Heart right ventricle (tissue), 16 donors: ENCODE results near the gene SPEF2. TPM values are rescaled to one million over a fixed set of nuclear protein-coding genes. Genes with fewer than 3 reads are reported as not detected.

ENCODE experiments used
- ATAC-seq, 8 donors: fragments of 200-7000 bp; cut with Tn5 transposase; one replicate each; pipeline ENCODE4 v1.9.1; 2020; ENCODE audit warnings: mild to moderate bottlenecking in 8 of 8, moderate library complexity in 8 of 8, moderate number of reproducible peaks in 1 of 8
- DNase-seq, 2 donors: peaks; one replicate each; pipeline ENCODE4 v3.0.0-alpha.2; 2020
- H3K27ac ChIP-seq, 10 donors: fragments of 200-600 bp; sonication (generic) in 2 of 10; one replicate each; pipeline versions ENCODE4 v1.5.0 to v1.8.0; 2020 to 2022; ENCODE audit warnings: mild to moderate bottlenecking in 3 of 10
- H3K27me3 ChIP-seq, 7 donors: fragments of 200-600 bp; one replicate each; pipeline ENCODE4 v1.8.0; 2021 to 2022; ENCODE audit warnings: mild to moderate bottlenecking in 2 of 7
- H3K36me3 ChIP-seq, 9 donors: fragments of 200-600 bp; sonication (generic) in 1 of 9; one replicate each; pipeline versions ENCODE4 v1.5.0 to v1.8.0; 2020 to 2022; ENCODE audit warnings: mild to moderate bottlenecking in 2 of 9
- H3K4me1 ChIP-seq, 9 donors: fragments of 200-600 bp; sonication (generic) in 1 of 9; one replicate each; pipeline versions ENCODE4 v1.5.0 to v1.8.0; 2020 to 2022; ENCODE audit warnings: mild to moderate bottlenecking in 4 of 9
- H3K4me3 ChIP-seq, 10 donors: fragments of 200-600 bp; sonication (generic) in 2 of 10; one replicate each; pipeline versions ENCODE4 v1.5.0 to v1.8.0; 2020 to 2022; ENCODE audit warnings: mild to moderate bottlenecking in 7 of 10, moderate library complexity in 2 of 10
- H3K9me3 ChIP-seq, 11 donors: fragments of 200-600 bp in 10 of 11; sonication (generic) in 2 of 11; one replicate each; pipeline versions ENCODE4 v1.5.0 to v1.8.0; 2013 to 2022; ENCODE audit warnings: mild to moderate bottlenecking in 2 of 11, control low read depth in 1 of 11, moderate library complexity in 1 of 11
- CTCF ChIP-seq, 9 donors: fragments of 200-600 bp; sonication (generic) in 2 of 9; IDR thresholded peaks; one replicate each; pipeline versions ENCODE4 v1.5.0 to v1.8.0; 2021 to 2022; ENCODE audit warnings: antibody characterized with exemption in 9 of 9, mild to moderate bottlenecking in 5 of 9, moderate library complexity in 1 of 9
- WGBS, 2 donors: extraction: QIAGEN DNeasy Blood & Tissue Kit; methylation state at CpG; one replicate each; pipeline ENCODE4 v1.1.7; 2013; ENCODE audit warnings: inconsistent platforms in 1 of 2; 5-methylcytosine and 5-hydroxymethylcytosine counted together
- intact Hi-C, 10 donors: fragments of 100-400 bp; cut with DNase I; formaldehyde crosslinking; loops; one replicate each; pipeline versions ENCODE4 v1.11.1 to v1.14.2; 2022
- polyA plus RNA-seq, 2 donors: library from polyadenylated mRNA; stranded (reverse); fragments of 200-250 nt; gene quantifications; one replicate each; pipeline ENCODE4 v1.2.3, GENCODE V29; 2013
- total RNA-seq, 10 donors: library from RNA; stranded (reverse); fragmentation: NEBNext Ultra II Directional in 3 of 10; extraction: Animal tissue kit (Norgen Biotek cat#: 25700) in 3 of 10; gene quantifications; one replicate each; pipeline versions ENCODE4 v1.2.1 to v1.2.4, GENCODE V29; 2021 to 2023
- donor health status: Arrhythmogenic right ventricular cardiomyopathy.
- donor health status: ischemic (EF 13 %, LVEDD 7.1; RV severe dilation, severe dysfunction).
- donor health status: healthy with polysubstance abuse.
- donor health status: DM: no; HTN: yes; CAD: no.
- donor health status: DM: no; HTN: no; CAD: no.
- donor health status: ischemic (EF 25% LVEDD 6.9; RV normal size, moderate dysfunction).
- donor health status: ischemic (EF 25% LVEDD 5.7; RV mildly dilated, moderate dysfunction).
- donor health status: healthy.
- donor health status: DM: yes; HTN: yes; CAD: no.
- donor health status: Ischemic cardiomyopathy.
- donor health status: ischemic (EF 35%, LVEDD 5.7; RV mildly dilated, moderate dysfunction).
- donor health status: nonischemic (EF 11% LVEDD 7.7; RV severe dilation, severe dysfunction).
- donor health status: DM: yes; HTN: yes; CAD: no.
- donor health status: PGD.
- donor health status: ischemic (EF 29% LVEDD 5.4; RV normal size, mild dysfunction).
- donor health status: nonischemic (EF 23%, LVEDD 6.1; RV moderate dilation, normal function).

SPEF2 gene
- total and polyA plus RNA-seq, 12 donors: 0.42 to 3.2 (median 1.7) TPM

- TF ChIP-seq CTCF (IDR thresholded peaks at IDR 0.05): no peak
- H3K27me3 ChIP-seq: no peaks in the 10 kb centered on the region
- DNase-seq (no peak), ATAC-seq (no peak)
- WGBS, 2 donors: 77 to 81% methylated on average over 4 of the region's 4 CpGs
- H3K9me3 ChIP-seq: no peaks in the 10 kb centered on the region
- H3K36me3 ChIP-seq: no peaks in the 10 kb centered on the region
- no peak overlapping the region for H3K4me3 ChIP-seq
- H3K4me1 ChIP-seq: peaks cover 0 to 16% (median 0%) of the 10 kb centered on the region in 9 donors
- peak overlapping the region in 7 of 10 donors; percentile 32 to 59 (median 49) for H3K27ac ChIP-seq
- intact Hi-C loops: no loop called here
These were observed 172.2 kb downstream of the SPEF2 start for GRCh38 chr5:35789732-35790456.

- DNase-seq (no peak), ATAC-seq (no peak)
- no peak for TF ChIP-seq CTCF (IDR thresholded peaks at IDR 0.05)
- Histone ChIP-seq H3K9me3 (no peaks in the 10 kb centered on the region), H3K36me3 (no peaks in the 10 kb centered on the region), H3K4me1 (peaks cover 0 to 16% (median 0%) of the 10 kb centered on the region in 9 donors), H3K27me3 (no peaks in the 10 kb centered on the region), H3K4me3 (no peak overlapping the region), H3K27ac (no peak overlapping the region)
- intact Hi-C loops: no loop called here
- WGBS, 2 donors: 91 to 95% methylated on average over 1 of the region's 1 CpG
These were observed 172.8 kb downstream of the SPEF2 start for GRCh38 chr5:35790457-35790822.

GRCh38 chr5:35794328-35794619 lies 176.6 kb downstream of the SPEF2 start:
- H3K36me3 ChIP-seq: no peaks in the 10 kb centered on the region
- no peaks in the 10 kb centered on the region for H3K9me3 ChIP-seq
- H3K4me1 ChIP-seq: peaks cover 0 to 11% (median 0%) of the 10 kb centered on the region in 9 donors
- H3K27ac ChIP-seq: no peak overlapping the region
- TF ChIP-seq CTCF (IDR thresholded peaks at IDR 0.05): no peak
- H3K4me3 ChIP-seq: no peak overlapping the region
- intact Hi-C loops: no loop called here
- H3K27me3 ChIP-seq: no peaks in the 10 kb centered on the region
- no peak for ATAC-seq
- DNase-seq: no peak

- DNase-seq (no peak), ATAC-seq (no peak)
- no peaks in the 10 kb centered on the region for H3K27me3 ChIP-seq
- intact Hi-C loops: no loop called here
- peaks cover 0 to 5% (median 0%) of the 10 kb centered on the region in 9 donors for H3K4me1 ChIP-seq
- H3K27ac ChIP-seq: no peak overlapping the region
- no peak overlapping the region for H3K4me3 ChIP-seq
- 74 to 82% methylated on average over 8 of the region's 8 CpGs for WGBS, 2 donors
- no peaks in the 10 kb centered on the region for H3K36me3 ChIP-seq
- no peaks in the 10 kb centered on the region for H3K9me3 ChIP-seq
- TF ChIP-seq CTCF (IDR thresholded peaks at IDR 0.05): no peak
These were observed 177.2 kb downstream of the SPEF2 start for GRCh38 chr5:35794684-35795375.
